ENCODE results near the gene TNS1. TPM values are rescaled to one million over a fixed set of nuclear protein-coding genes. Genes with fewer than 3 reads are reported as not detected.

The TNS1 gene
- total RNA-seq, 2 experiments from 2014 or later, result 0.92 to 0.97 TPM

DNA sequence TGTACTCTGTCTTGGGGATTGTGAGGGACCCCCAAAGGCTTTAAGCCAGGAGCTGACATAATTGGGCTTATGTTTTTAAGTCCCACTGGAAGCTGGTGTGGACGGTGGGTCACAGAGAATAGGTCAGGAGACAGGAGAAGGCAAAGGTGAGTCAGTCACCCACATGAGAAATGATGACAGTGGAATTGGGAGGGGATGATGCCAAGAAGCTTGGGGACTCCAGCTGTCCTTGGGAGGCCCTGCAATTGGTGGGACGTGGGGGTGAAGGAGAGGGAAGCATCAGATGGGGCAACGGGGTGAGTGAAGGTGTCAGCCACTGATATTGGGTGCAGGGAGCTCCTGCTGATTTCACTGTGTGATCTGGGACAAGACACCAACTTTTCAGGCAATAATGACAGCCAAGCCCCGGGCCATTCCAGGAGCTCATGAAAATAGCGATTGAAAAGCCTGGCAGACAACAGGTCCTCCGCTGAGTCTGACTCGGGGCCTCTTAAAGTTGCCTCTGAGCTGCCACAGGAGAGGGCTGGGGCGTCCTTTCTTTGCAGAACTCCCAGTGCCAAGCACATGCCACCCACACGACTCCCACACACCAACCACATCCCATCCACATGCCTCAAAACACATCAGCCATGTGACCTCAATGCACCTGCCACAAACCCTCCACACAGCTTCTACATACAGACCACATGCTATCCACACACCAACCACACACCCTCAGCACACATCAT lies 13.4 kb downstream of the TNS1 start:
- H3K27me3 Mint-ChIP-seq, result peaks cover 5% of the 10 kb centered on the region
- POLR2A ChIA-PET, result no interaction called here
- H3K27ac Mint-ChIP-seq, result no peak overlapping the region
- H3K36me3 Mint-ChIP-seq, result no peaks in the 10 kb centered on the region
- H3K4me1 Mint-ChIP-seq (ENCODE audit: low read depth), result peaks cover 3% of the 10 kb centered on the region
- no peaks in the 10 kb centered on the region for H3K9me3 Mint-ChIP-seq
- DNase-seq, result no peak
- H3K4me3 Mint-ChIP-seq, result no peak overlapping the region
- CTCF ChIA-PET, result interaction anchor here (0.6 to 4.9 kb wide), 5 partner anchors 9 to 281 kb away, joined by 3 to 57 read pairs (median 6); no protein-coding TSS in a partner anchor
- intact Hi-C loops (cut with micrococcal nuclease), result loop anchor here (5.0 to 10.0 kb wide), 2 partner anchors 43 to 85 kb away; no protein-coding TSS in a partner anchor

DNA sequence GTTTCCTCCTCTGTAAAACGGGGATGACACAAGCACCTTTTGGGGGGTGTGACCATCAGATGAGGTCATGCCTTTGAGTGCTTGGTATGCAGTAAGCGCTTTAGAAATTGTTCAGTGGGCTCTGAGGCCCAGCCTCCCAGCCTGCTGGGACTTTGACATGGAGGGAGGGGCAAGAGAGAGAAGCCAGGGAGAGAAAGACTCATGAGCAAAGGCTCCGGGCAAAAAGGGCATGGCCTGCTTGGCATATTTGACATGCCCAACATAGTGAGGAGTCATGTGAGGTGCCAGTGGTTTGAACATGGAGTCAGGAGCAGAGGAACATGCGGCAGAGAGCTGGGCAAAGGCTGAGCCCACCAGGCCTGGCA lies 14.0 kb downstream of the TNS1 start:
- CTCF ChIA-PET, result interaction anchor here (1.3 to 4.9 kb wide), 3 partner anchors 200 to 206 kb away, joined by 6 to 57 read pairs (median 14); no protein-coding TSS in a partner anchor
- Mint-ChIP-seq H3K4me1 (ENCODE audit: low read depth) (peaks cover 3% of the 10 kb centered on the region), H3K27me3 (peaks cover 5% of the 10 kb centered on the region)

DNA sequence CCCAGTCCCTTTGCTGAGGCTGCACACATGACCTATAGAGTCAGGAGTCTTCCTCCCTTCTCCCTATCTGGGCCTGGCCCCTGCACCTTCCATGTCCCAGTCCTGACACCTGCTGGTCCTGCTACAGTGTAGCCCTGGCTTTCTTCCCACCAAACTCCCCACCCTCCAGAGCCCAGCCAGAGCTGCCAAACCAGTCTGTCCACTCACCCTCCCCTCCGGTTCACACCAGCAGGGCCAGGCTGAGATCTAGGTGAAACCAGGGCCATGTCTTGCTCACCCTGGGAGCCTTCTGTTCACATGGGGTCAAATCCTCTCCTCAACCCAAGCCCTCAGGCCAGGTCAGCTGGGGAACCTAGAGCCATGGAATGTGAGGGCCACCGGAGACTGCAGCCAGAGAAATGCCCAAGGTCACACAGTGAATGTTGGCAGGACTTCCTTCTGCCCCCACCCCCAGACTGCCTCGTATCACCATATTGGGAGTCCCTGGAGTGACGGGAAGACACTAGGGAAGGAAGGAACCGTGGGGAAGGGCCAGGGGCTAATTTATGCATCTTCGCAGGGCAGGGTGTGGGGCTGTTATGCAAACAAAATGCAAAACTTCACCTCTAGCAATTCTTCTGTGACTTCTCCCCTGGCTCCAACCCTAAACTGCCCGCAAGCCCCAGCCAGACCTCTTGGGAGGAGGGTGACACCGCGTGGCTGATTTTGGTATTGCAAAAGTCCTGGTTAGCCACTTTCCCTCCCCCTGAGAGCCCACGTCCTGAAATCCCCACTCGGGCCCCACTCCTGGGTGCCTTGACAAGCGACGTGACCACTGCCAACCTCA lies 14.6 kb downstream of the TNS1 start:
- POLR2A ChIA-PET, result no interaction called here
- no peak overlapping the region for H3K4me3 Mint-ChIP-seq
- H3K36me3 Mint-ChIP-seq, result no peaks in the 10 kb centered on the region
- no peaks in the 10 kb centered on the region for H3K9me3 Mint-ChIP-seq
- H3K27ac Mint-ChIP-seq, result no peak overlapping the region
- H3K27me3 Mint-ChIP-seq, result peaks cover 5% of the 10 kb centered on the region
- CTCF ChIA-PET, result interaction anchor here (0.6 to 4.9 kb wide), 8 partner anchors 11 to 824 kb away, joined by 3 to 57 read pairs (median 5); no protein-coding TSS in a partner anchor
- peak; percentile 78 for DNase-seq
- H3K4me1 Mint-ChIP-seq (ENCODE audit: low read depth), result peaks cover 3% of the 10 kb centered on the region
- intact Hi-C loops (cut with micrococcal nuclease), result loop anchor here (1.0 to 10.0 kb wide), 4 partner anchors 44 to 203 kb away; no protein-coding TSS in a partner anchor

More for the DNA sequence above, 14.0 kb downstream of the TNS1 start:
- DNase-seq, result no peak
- POLR2A ChIA-PET, result no interaction called here
- Mint-ChIP-seq H3K4me3 (no peak overlapping the region), H3K36me3 (no peaks in the 10 kb centered on the region), H3K9me3 (no peaks in the 10 kb centered on the region), H3K27ac (no peak overlapping the region)
- intact Hi-C loops (cut with micrococcal nuclease), result loop anchor here (1.0 to 10.0 kb wide), 4 partner anchors 43 to 204 kb away; no protein-coding TSS in a partner anchor

DNA sequence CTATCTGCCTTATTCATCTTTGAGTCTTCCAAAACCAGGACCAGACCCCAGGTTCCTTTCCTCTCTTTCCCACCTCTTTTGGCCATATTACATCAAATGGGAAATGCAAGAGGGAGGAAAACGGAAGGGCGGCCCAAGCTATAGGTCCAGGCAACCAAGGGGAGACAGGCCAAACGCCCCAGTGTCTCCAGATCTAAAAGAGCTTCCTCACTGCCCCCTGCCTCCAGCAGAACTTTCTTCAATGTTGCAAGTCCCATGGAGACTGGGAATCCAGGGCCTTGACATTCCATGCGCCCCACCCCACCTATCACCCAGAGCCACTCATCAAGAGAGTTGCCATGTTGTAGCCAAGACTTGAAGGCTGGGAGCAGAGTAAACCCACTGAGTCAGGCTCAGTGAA lies 15.4 kb downstream of the TNS1 start:
- Mint-ChIP-seq H3K27me3 (peaks cover 2% of the 10 kb centered on the region), H3K27ac (no peak overlapping the region), H3K9me3 (no peaks in the 10 kb centered on the region), H3K4me1 (ENCODE audit: low read depth) (peaks cover 3% of the 10 kb centered on the region), H3K4me3 (no peak overlapping the region), H3K36me3 (no peaks in the 10 kb centered on the region)
- intact Hi-C loops (cut with micrococcal nuclease), result loop anchor here (5.0 to 10.0 kb wide), 2 partner anchors 45 to 83 kb away; no protein-coding TSS in a partner anchor
- ChIA-PET CTCF (interaction anchor here (0.6 to 4.9 kb wide), 7 partner anchors 12 to 823 kb away, joined by 3 to 57 read pairs (median 4); no protein-coding TSS in a partner anchor), POLR2A (no interaction called here)
- DNase-seq, result no peak

DNA sequence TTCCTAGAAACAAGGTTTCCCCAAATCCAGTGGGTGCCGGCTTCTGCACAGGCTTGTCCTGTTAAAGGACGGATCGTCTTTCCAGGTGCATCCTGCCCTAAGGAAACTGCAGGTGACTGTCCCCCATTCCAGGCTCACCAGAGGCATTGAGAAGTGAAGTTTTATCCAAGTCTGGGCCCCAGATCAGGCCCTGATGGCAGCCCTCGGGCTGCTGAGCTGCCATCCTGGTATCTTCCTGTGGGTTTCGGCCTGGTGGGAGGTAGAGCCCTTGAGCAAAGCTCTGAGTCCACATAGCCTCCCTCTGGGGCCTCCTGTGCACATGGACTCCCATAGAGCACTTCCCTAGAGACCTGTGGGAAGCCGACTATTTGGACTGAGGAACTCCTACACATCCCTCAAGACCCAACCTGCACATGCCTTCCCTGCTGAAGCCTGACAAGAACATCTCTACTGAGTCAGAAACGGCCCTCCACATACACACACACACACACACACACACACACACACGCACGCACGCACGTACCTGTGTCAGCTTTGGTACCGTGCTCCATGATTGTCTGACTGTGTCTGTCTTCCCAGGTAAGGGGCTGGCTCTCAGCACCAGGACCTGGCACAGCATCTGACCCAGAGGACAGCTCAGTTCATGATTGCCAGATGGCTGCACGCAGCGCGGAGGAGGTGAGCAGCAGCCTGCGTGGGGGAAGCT lies 16.4 kb downstream of the TNS1 start:
- Mint-ChIP-seq H3K36me3 (no peaks in the 10 kb centered on the region), H3K4me3 (no peak overlapping the region), H3K9me3 (no peaks in the 10 kb centered on the region), H3K27me3 (no peaks in the 10 kb centered on the region), H3K4me1 (ENCODE audit: low read depth) (peaks cover 3% of the 10 kb centered on the region), H3K27ac (no peak overlapping the region)
- POLR2A ChIA-PET, result interaction anchor here (0.6 kb wide), 1 partner anchor 201 kb away, joined by 3 read pairs; no protein-coding TSS in a partner anchor
- DNase-seq, result no peak
- CTCF ChIA-PET, result interaction anchor here (1.1 to 4.9 kb wide), 3 partner anchors 8 to 201 kb away, joined by 4 to 57 read pairs (median 7); no protein-coding TSS in a partner anchor
- intact Hi-C loops (cut with micrococcal nuclease), result loop anchor here (5.0 to 10.0 kb wide), 2 partner anchors 46 to 82 kb away; no protein-coding TSS in a partner anchor

DNA sequence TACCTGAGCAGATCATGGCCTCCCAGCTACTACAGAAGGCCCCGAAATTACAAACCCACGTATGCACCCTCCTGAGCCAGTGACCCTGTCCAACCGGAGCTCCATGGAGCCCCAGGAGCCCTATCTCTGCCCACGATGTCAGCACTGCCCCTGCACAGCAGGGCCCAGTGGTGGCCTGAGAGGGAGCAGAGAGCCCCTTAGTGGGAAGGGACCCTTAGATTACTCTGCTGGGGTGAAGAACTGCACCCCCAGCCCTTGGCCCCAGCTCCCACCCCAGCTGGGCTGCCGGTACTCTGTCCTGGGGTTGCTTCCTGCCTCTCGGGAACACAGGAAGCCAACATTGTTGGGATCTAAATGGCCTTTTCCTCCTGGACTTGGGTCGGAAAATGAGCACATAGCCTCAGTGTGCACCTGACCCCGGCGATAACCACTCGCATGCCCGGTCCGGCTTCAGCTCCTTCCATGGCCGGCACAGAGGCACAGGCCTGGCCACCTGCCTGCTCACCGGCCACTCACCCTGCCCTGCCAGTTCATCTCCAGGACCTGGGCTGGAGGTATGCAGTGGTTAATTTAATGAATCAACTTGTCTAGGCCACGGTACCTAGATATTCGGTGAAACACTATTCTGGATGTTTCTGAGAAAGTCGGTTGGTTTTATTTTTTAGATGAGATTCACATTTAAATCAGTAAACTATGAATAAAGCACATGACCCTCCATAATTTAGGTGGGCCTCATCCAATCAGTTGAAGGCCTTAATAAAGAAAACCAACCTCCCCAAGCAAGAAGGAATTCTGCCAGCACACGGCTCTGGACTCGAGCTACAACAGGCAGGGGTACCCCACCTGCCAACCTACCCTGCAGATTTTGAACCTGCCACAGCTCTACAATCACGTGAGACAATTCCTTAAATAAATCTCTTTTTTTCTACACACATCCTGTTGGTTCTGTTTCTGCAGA lies 19.2 kb downstream of the TNS1 start:
- no peak for DNase-seq
- Mint-ChIP-seq H3K27me3 (peaks cover 3% of the 10 kb centered on the region), H3K36me3 (no peaks in the 10 kb centered on the region), H3K27ac (no peak overlapping the region), H3K4me1 (ENCODE audit: low read depth) (peaks cover under 1% of the 10 kb centered on the region), H3K4me3 (no peak overlapping the region), H3K9me3 (no peaks in the 10 kb centered on the region)
- intact Hi-C loops (cut with micrococcal nuclease), result loop anchor here (2.0 to 10.0 kb wide), 2 partner anchors 41 to 79 kb away; no protein-coding TSS in a partner anchor
- ChIA-PET CTCF (interaction anchor here (0.7 to 1.9 kb wide), 3 partner anchors 10 to 198 kb away, joined by 5 to 7 read pairs (median 6); no protein-coding TSS in a partner anchor), POLR2A (interaction anchor here (0.6 to 0.7 kb wide), 2 partner anchors 210 to 1517 kb away, joined by 4 to 5 read pairs; no protein-coding TSS in a partner anchor)

DNA sequence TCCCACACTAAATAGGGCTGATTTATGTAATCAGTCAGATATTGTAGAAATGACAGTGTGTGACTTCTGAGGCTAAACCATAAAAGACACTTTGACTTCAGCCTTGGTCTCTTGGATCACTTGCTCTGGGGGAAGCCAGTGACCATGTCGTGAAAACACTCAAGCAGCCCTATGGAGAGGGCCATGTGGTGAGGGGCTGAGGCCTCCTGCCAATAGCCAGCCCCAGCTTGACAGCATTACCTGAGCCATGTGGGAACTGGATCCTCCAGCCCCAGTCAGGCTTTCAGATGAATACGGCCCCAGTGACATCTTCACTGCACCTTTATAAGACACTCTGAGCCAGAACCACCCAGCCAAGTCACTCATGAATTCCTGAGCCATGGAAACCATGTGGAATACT lies 20.8 kb downstream of the TNS1 start:
- no peaks in the 10 kb centered on the region for H3K9me3 Mint-ChIP-seq
- H3K36me3 Mint-ChIP-seq, result no peaks in the 10 kb centered on the region
- no peak for DNase-seq
- H3K4me1 Mint-ChIP-seq (ENCODE audit: low read depth), result no peaks in the 10 kb centered on the region
- ChIA-PET CTCF (no interaction called here), POLR2A (no interaction called here)
- no peak overlapping the region for H3K27ac Mint-ChIP-seq
- intact Hi-C loops (cut with micrococcal nuclease), result loop anchor here (10.0 kb wide), 1 partner anchor 77 kb away; no protein-coding TSS in a partner anchor
- H3K4me3 Mint-ChIP-seq, result no peak overlapping the region
- peaks cover 3% of the 10 kb centered on the region for H3K27me3 Mint-ChIP-seq

DNA sequence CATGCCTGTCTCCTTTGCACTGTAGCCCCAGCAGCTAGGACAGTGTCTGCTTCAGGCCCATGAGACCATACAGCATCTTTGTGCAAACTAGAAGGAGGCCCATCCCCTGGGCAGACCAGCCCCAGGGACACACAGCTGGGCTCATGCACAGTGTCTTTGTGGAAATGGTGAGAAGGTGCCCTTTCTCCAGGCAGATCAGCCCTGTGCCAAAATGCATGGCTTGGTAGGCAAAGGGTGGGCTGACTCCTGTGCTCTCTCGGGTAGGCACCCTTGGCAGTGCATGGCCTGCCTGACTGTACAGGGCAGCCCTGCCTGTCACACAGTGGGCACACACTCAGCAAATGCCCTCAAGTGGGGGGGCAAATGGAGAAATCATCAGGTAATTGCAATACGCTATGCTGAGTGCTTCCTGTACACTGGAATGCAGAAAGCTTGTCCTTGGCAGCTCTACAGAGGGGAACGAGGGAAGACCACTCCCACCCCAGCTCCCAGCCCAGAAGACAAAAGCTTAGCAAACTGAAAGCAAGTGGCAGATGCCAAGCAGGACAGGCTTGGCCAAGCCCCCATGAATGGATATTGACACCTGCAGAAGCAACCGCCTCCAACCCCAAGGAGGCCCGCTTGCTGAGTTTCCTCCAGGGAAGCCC lies 21.6 kb downstream of the TNS1 start:
- H3K27ac Mint-ChIP-seq, result no peak overlapping the region
- no peaks in the 10 kb centered on the region for H3K4me1 Mint-ChIP-seq (ENCODE audit: low read depth)
- no peak for DNase-seq
- H3K9me3 Mint-ChIP-seq, result no peaks in the 10 kb centered on the region
- H3K27me3 Mint-ChIP-seq, result peaks cover 3% of the 10 kb centered on the region
- CTCF ChIA-PET, result no interaction called here
- H3K36me3 Mint-ChIP-seq, result no peaks in the 10 kb centered on the region
- intact Hi-C loops (cut with micrococcal nuclease), result loop anchor here (10.0 kb wide), 1 partner anchor 76 kb away; no protein-coding TSS in a partner anchor
- no peak overlapping the region for H3K4me3 Mint-ChIP-seq
- POLR2A ChIA-PET, result no interaction called here

DNA sequence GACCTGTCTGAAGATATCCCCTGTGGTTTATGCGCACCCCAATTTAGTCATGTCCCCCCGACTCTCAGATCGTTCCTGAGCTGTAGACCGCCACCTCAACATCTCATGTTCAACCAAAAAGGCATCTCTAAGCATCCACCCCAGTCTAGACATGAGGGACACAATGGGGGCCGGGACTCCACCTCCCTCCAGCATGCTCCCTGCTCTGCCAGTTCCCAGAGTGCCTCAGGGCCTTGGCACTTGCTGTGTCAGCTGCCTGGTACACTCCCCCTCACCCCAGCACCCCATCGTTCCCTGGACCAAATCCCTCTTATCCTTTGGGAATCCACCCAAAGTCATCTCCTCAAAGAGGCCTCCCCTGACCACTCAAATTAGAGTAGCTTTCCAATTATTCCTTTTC lies 22.2 kb downstream of the TNS1 start:
- no peak for DNase-seq
- ChIA-PET POLR2A (no interaction called here), CTCF (no interaction called here)
- intact Hi-C loops (cut with micrococcal nuclease), result loop anchor here (10.0 kb wide), 1 partner anchor 76 kb away; no protein-coding TSS in a partner anchor
- H3K27me3 Mint-ChIP-seq, result peaks cover 3% of the 10 kb centered on the region
- H3K4me1 Mint-ChIP-seq (ENCODE audit: low read depth), result no peaks in the 10 kb centered on the region
- H3K27ac Mint-ChIP-seq, result no peak overlapping the region
- no peaks in the 10 kb centered on the region for H3K36me3 Mint-ChIP-seq
- no peak overlapping the region for H3K4me3 Mint-ChIP-seq
- H3K9me3 Mint-ChIP-seq, result no peaks in the 10 kb centered on the region

DNA sequence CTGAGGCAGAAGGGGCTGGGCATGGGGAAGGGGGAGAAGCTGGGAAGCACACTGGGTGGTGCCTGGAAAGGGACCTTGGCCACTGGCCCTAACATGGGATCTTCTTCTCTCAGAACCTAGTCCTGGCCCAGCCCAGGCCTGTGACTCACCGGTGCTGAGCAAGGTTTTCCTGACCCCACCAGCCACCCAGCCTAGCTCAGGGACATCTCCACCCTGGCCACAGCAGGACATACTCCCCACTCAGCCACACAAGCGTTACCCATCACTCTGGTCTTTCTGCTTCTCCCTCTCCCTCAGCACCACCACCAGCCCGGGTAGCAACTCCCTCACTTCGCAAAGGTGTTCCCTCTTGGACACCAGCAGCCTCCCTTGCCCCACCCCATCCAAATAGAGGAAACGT lies 22.8 kb downstream of the TNS1 start:
- DNase-seq, result no peak
- CTCF ChIA-PET, result no interaction called here
- POLR2A ChIA-PET, result no interaction called here
- H3K9me3 Mint-ChIP-seq, result no peaks in the 10 kb centered on the region
- H3K27me3 Mint-ChIP-seq, result peaks cover 3% of the 10 kb centered on the region
- no peak overlapping the region for H3K27ac Mint-ChIP-seq
- H3K4me3 Mint-ChIP-seq, result no peak overlapping the region
- intact Hi-C loops (cut with micrococcal nuclease), result loop anchor here (10.0 kb wide), 1 partner anchor 75 kb away; no protein-coding TSS in a partner anchor
- H3K36me3 Mint-ChIP-seq, result no peaks in the 10 kb centered on the region
- no peaks in the 10 kb centered on the region for H3K4me1 Mint-ChIP-seq (ENCODE audit: low read depth)
